Tracheal epithelial cell (primary cell): ENCODE measurements around the gene EPYC. TPM values are rescaled to one million over a fixed set of nuclear protein-coding genes. Genes with fewer than 3 reads are reported as not detected.

Experiments used
- total RNA-seq: library from RNA; depleted of rRNA; stranded (reverse); fragments of >200 nt; gene quantifications from 2 replicates; pipeline ENCODE4 v1.2.1, GENCODE V29; 2014

EPYC gene, protein sequence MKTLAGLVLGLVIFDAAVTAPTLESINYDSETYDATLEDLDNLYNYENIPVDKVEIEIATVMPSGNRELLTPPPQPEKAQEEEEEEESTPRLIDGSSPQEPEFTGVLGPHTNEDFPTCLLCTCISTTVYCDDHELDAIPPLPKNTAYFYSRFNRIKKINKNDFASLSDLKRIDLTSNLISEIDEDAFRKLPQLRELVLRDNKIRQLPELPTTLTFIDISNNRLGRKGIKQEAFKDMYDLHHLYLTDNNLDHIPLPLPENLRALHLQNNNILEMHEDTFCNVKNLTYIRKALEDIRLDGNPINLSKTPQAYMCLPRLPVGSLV
- not detected in 2 replicates for total RNA-seq

DNA sequence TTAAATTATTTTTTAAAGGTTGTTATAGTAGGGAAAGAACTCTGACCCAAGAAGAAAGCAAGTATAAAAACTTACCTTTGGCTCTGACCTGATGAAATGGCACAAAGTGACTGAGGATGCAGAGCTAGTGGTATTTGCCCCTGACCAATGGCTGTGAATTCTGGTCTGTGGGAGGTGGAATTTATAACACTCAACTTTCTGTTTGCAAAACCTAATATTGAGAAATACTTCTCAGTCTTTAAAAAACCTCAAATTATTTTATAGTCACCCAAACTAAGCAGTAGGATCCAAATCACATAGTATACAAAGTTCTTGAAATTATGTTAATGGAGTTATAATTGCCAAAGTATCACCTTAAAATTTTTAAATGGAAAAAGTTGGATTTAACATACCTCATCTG is at the start of gene EPYC:
EPYC (minus strand) TSS at position 101 of the 400 bp plus-strand sequence. CDS start 2,407 bp downstream, outside the sequence.

DNA sequence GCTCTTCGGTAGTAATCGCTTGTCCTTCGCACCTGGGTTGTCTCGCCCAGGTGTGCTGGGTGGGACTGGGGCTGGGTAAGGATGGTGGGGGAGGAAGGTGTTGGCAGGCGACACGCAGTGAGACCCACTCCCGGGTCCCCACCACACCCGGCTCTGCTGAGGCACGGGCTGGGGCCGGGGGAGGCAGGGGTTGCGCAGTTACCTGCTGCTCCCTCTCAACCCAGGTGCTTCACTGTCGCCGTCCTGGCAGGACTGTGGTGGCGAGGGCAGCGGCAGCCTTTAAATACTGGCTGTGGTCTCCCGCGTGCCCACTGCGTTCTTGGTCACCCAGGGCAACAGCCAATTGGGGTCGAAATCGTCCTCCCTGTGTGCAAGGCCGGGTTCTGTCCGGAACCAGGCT is 49.9 kb downstream of the EPYC start, which contains the start of gene CCER1:
CCER1 (minus strand) TSS at position 256 of the 400 bp plus-strand sequence. CDS start 434 bp downstream, outside the sequence.

Other genes with a start within 250 kb of the EPYC start
- gene CCER1, start 49.8 kb downstream of the EPYC start, total RNA-seq: not detected in 2 replicates
- not detected in 2 replicates for gene KERA, start 53.1 kb upstream of the EPYC start, total RNA-seq
- gene LUM, start 106.5 kb upstream of the EPYC start, total RNA-seq: 0.21 and 6.5 TPM in 2 replicates
- 1.1 and 50.1 TPM in 2 replicates for gene DCN, start 177.8 kb upstream of the EPYC start, total RNA-seq